Erythroblast (primary cell): ENCODE measurements around the gene MAGEA3.

ENCODE experiments used
- GATA1 ChIP-seq: IDR thresholded peaks from 2 replicates; pipeline ENCODE4 v1.6.1; 2011; ENCODE audit warnings: low read depth, mild to moderate bottlenecking, control low read depth, low read length, moderate library complexity
- POLR2A ChIP-seq: IDR thresholded peaks from 2 replicates; pipeline ENCODE4 v1.6.1; 2011; ENCODE audit warnings: mild to moderate bottlenecking, low read length

DNA sequence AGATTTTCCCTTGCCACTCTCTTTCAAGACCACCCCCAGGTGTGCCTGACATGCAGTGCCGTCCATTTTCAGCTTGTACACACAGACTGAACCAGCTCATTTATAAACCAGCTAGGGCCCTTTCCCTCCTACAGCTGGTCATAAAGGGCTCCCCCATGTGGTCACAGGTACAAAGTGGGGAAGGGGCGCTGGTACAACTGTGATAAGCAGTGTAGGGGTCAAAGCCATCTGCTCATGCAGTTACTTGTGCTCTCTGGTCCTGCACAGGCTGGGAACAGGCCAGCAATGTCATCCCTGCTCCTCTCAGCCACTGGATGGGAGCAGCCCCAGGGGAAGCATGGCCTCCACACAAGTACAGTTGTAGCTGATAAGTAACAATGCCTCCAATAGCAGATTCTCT, 40.3 kb upstream of the MAGEA3 start:
- TF ChIP-seq POLR2A (no peak), GATA1 (no peak)
